GM19395 (cell line): ENCODE measurements around the gene TMEM267.
"Not testable (repeated sequence)": the region's sequence is repeated elsewhere in the genome, so short reads cannot be mapped to it uniquely, and the experiment has no call there.

Source experiments
- ATAC-seq: cut with Tn5 transposase; IDR thresholded peaks from one replicate; pipeline ENCODE4 v1.9.1; 2021; ENCODE audit warnings: mild to moderate bottlenecking, moderate library complexity; ENCODE audit not compliant: unreplicated experiment

TMEM267 gene

DNA sequence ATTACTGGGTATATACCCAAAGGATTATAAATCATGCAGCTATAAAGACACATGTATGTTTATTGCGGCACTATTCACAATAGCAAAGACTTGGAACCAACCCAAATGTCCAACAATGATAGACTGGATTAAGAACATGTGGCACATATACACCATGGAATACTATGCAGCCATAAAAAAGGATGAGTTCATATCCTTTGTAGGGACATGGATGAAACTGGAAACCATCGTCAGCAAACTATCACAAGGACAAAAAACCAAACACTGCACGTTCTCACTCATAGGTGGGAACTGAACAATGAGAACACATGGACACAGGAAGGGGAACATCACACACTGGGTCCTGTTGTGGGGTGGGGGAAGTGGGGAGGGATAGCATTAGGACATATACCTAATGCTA is 18.2 kb downstream of the TMEM267 start:
- ATAC-seq: not testable (repeated sequence)

DNA sequence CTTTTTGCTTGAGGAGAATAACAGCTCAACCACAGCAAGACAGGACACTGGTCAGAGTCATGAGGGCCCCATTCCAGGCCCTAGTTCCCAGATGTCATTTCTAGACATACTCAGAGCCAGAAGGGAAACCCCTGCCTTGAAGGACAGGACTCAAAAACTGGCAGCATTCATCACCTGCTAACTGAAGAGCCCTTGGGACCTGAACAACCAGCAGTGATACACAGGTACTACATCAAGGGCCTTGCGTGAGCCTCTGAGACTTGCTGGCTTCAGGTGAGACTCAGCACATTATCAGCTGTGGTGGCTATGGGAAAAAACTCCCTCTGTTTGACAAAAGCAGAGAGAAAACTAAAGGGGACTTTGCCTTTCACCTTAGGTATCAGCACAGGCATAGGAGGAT is 22.6 kb downstream of the TMEM267 start:
- ATAC-seq: no peak

DNA sequence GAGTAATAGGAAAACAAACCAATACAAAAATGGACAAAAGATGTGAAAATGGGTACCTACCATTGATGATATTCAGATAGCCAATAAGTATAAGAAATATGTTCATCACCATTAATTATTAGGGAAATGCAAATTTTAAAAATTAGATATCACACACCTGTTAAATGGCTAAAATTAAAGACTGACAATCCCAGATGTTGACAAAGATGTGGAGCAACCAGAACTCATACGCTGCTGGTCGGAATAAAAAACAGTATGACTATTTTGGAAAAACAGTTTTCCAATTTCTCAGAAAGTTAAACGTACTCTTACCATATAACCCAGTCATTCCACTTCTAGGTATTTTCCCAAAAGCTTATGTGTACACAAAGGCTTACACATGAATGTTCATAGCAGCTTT is 27.1 kb downstream of the TMEM267 start:
- no peak for ATAC-seq

DNA sequence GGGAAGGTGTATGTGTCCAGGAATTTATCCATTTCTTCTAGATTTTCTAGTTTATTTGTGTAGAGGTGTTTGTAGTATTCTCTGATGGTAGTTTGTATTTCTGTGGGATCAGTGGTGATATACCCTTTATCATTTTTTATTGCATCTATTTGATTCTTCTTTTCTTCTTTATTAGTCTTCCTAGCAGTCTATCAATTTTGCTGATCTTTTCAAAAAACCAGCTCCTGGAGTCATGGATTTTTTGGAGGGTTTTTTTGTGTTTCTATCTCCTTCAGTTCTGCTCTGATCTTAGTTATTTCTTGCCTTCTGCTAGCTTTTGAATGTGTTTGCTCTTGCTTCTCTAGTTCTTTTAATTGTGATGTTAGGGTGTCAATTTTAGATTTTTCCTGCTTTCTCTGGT is 42.1 kb downstream of the TMEM267 start:
- not testable (repeated sequence) for ATAC-seq

DNA sequence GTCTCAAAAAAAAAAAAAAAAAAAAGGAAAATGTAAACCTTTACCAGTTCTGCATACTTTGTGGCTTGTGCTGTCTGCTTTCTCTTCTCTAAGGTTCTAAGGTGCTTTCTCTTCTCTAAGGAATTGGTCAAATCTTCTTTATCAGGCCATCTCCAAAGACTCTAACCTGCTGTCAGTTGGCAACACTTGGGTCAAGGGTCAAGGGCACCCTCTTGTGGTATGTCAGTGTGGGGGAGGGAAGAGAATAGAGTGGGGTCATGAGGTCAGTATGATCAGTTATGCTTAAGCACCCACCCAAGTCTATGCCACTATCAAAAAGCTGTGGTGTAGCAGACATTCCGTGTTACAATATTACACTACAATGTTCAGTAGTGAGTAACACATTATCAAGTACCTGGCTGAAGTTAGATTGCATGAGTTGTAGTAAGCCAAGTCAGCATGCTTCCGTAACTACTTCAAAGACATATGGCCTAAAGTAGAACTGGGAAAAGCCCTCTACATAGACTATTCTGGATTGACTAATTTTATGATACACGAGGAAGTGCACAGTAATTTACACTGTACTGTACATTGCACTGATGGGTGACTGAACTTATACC is 46.5 kb downstream of the TMEM267 start:
- no peak for ATAC-seq

DNA sequence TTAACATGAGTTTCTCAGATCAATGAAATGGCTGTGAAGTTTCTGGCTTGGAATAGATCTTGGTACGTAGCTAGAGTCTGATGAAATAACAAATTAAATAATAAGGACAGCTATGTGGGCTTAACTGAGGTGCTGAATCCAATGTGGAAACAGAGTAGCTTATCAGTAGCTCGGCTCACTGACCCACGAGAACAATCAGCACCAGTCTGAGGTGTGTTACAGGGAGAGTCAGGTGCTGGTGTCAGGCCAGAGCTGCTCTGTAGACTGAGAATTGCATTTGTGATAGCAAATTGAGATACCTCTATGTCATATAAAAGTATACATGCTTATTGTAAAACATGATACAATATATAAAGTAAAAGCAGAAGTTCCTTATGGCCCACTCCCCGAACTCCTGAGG is 50.3 kb downstream of the TMEM267 start:
- ATAC-seq: no peak

DNA sequence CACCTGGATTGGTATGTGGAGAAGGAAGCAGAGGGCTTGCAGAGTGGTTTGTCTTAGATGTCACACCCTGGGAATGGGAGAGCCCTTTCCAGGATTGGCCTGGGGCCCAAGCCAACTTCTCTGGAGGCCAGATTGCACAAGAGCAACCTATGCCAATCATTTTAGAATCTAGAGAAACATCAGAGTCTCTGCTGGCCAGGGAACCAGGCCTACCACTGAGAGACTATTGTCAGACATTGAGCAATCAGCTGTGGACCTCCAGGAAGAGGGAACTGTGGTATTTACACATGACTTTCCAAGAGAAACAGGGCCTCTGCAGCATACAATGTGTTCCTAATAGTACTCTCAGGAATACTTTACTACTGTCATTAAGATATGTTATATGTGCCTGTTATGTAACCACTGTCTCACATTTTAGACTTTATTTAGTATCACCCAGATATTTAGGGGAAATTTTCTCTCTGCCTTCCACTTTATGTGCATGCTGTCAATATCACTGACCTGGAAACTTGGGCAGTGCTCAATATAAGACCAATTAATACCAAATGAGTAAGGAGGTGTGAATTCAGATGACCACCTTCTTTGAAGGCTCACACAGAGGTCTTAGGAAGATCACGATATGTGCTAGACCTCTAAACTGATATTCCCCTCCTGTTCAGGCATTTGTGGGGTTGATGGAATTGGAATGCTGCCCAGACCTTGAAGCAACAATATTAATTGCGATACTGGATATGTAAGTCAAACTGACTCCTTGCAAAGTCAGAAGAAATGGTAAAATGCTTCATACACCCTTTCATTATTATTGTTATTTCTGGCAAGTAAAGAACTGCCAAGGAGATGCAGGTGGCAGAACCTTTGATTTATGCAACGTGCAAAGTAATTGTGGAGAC is 50.9 kb downstream of the TMEM267 start:
- ATAC-seq: no peak

DNA sequence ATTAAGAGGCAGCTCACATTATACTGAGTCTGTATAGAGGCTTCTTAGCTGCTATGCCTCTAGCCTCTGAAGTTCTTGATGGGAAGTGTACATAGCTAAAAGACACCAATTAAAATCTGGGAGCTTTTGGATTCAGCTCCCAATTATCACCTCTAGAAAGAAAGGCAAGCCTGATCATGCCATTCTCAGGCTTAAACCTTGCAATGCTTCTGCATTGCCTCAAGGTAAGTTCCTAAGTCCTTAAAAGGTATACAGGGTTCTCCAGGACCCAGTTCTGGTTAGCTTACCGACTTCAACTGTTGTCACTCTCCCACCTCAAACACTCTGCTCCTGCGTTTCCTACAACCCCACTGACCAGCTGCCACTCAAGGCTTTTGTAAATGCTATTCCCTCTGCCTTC is 54.0 kb downstream of the TMEM267 start:
- ATAC-seq: no peak

DNA sequence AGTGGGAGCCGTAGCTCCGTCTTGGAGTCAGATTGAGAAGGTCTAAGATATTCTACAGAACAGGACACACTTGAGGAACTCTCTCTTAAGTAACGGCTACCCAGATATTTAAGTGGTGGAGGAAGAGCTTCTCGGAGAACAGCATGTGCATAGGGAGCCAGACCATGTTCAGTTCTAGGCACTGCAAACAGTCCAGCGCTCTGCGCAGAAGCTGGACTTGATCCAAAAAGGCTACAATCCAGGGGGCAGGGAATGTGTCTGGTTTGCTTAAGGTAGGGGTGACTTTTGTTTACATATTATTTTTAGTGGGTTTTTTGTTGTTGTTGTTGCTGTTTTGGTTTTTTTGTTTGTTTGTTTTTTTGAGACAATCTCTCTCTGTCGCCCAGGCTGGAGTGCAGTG is 54.6 kb downstream of the TMEM267 start:
- ATAC-seq: no peak

DNA sequence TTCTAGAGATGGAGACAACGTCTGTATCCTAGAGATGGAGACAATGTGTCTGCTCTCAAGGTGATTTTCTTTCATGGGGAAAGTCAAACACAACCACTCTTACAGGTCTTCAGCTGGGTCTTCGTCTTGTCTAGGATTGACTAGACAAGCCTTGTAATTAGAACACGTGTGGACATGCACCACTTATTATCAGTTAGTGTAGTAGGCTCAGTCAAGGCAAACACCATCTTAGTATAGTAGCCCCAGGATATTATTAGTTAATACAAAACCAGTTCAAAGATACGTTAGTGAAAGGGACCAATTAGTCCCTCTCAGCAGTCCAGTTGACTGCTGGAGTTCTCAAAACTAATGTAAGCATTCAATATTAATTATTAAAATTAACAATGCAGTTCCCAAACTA is 56.4 kb downstream of the TMEM267 start:
- ATAC-seq: no peak

DNA sequence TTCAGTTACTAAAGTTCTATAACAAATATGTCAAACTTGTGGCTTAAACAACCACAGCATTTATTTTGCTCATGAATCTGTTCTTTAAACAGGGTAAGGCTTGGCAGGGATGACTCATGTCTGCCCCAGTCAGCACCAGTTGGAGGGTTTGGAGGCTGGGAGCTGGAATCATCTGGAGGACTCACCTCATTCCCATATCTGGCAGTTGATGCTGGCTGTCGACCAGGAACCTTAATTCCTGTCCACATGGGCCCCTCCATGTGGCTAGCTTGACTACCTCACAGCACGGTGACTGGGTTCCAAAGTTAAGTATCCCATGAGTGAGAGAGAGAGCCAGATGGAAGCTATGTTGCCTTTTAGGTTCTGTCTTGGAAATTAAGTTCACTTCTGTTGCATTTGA is 57.7 kb downstream of the TMEM267 start:
- ATAC-seq: no peak

DNA sequence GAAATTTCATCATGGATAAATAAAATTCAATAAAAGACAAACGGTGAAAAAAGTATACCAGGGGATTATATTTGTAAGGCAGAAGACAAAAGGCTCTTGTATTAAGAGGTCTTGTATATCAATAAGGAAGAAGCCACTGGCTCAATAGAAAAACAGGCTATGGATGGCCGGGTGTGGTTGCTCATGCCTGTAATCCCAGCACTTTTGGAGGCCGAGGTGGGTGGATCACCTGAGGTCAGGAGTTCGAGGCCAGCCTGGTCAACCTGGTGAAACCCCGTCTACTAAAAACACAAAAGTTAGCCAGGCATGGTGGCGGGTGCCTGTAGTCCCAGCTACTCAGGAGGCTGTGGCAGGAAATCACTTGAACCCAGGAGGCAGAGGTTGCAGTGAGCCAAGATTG is 60.6 kb downstream of the TMEM267 start:
- ATAC-seq: not testable (repeated sequence)

DNA sequence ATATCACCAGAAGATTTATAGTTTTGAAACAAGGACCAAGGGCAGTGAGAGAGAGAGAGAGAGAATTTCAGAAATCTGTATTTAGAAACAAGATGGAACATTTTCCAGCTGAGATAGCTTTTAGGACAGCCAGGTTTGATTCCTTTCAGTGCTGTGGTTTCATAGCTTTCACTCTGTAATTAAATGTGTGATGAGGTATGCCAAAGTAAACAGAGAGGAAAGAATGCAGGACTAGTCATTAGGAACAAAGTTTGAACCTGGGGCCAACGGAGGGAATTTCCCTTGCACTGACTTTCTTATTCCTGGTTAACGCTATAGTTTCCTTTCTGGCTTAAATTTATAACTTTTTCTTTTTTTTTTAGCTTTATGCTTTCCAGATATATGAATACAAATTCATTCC is 61.5 kb downstream of the TMEM267 start:
- no peak for ATAC-seq

DNA sequence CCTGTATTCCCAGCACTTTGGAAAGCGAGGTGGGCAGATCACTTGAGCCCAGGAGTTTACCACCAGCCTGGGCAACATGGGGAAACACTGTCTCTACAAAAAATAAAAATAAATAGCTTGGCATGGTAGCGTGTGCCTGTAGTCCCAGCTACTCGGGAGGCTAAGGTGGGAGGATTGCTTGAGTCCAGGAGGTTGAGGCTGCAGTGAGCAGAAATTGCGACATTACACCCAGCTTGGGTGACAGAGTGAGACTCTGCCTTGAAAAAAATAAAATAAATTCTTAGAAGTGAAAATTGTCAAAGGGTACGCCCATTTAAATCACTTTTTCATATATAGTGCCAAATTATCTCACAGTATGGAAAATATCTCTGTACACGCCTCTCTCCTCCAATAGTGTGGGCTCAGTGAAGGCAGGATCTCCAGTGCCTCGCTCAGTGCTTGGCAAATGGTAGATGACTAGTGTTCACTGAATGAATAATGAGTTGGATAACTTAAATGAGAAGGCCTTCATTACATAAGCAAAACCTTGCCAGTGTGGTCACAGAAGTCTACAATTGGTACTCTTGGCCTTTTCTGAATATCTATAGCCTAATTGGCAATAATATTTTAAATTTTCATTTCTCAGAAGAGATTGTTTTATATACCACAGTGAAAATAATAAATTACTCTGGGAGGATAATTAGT is 62.1 kb downstream of the TMEM267 start:
- no peak for ATAC-seq

DNA sequence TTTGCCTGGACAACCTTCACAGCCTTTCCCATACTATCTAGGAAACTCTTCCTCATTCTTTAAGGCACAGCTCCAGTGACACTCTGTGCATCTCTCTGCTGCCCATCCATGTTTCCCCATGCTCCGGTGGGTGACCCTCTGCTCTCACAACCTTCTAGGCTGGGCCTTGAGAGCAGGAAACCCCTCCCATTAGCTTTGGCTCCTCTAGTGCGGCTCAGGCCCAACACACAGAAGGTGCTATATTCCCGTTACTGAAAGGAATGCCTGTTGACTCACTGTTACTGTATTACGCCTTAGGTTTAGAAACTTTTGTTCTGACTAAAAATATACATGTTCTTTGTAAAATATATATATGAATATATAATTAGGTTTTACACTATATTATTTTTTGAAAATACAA is 63.4 kb downstream of the TMEM267 start:
- ATAC-seq: no peak

DNA sequence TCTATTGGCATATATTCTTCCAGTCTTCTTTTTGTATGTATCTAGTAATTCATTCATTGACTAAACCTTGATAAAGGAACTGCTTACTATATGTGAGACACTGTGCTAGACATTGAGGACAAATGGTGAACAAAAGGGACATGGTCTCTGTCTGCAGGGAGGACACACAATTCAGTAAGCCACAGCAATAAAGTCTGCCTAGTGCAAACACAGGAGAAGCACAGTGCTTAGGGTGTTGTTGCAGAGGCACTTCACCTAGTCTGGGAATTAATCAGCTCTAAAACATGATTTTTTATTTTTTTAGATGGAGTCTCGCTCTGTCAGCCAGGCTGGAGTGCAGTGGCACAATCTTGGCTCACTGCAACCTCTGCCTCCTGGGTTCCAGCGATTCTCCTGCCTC is 65.1 kb downstream of the TMEM267 start:
- ATAC-seq: no peak

DNA sequence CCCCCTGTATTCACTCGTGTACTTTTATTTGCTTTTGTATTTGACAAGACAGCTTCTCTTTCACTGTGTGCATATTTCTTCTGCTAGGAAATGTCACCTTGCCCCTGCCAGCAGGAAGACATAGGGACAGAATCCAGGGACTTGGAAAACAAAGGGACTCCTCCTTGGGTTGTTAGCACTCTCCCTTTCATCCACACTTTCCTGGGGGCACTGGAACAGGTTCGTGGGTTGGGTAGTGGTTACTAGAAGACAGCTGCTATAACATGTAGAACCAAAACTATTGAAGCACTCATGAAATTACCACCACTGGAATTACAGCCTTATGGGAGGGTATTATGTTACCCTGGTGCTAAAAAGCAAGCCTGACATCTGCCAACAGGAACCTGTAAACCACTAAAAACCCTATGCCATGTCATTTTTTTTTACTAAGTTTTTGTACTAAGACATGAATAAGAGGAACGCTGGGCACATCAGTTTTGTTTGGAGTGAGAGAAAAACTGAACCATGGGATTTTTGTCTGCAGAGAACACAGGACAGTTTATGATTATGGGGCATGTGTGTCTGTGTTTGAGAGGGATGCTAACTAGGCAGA is 66.8 kb downstream of the TMEM267 start:
- no peak for ATAC-seq

DNA sequence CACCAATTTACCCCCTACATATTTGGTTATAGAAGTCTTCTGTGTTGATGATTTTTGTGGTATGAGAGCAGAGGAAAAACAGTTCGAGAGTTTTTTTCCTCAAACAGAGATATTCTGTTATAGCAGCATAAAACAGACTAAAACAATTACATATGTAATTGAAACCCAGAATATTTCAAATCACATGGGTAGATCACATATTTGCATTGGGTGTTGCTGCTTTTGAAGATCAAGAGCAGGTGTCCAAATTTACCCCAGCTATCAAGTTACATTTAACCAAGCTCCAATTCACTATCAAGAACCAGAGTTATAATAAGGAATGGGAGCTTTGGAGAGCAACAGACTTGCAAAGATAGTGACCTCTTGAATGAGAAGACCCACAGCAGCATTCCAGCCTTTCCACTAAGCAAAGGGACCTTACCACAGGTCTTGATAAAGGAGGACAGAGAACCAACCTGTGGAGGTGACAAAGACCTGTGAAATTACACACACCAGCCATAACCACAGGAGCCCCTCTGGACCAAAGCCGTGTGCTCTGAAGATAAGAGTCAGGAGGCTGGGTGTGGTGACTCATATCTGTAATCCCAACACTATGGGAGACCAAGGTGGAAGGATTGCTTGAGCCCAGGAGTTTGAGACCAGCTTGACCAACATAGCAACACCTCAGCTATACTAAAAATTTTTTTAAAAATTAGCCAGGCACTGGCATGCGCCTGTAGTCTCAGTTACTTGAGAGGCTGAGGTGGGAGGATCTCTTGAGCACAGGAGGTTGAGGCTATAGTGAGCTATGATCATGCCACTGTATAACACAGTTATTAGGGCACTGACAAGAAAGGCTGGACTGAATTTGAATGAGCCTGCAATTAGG is 67.5 kb downstream of the TMEM267 start:
- no peak for ATAC-seq

DNA sequence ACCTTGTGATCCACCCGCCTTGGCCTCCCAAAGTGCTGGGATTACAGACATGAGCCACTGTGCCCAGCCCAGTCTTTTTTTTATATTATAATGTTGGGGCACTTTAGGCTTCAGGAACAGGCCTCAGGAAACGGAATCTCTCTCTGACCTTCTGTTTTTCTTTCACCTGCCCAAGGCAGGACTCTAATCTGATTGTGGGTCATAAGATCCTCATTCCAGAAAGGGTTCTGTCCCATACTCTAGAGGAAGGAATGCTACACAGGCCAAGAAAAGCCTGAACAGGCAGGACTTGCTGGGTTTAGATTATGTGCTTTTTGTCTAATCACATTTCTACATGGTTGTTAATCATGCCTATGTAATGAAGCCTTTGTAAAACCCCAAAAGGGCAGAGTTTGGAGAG is 69.7 kb downstream of the TMEM267 start:
- no peak for ATAC-seq

DNA sequence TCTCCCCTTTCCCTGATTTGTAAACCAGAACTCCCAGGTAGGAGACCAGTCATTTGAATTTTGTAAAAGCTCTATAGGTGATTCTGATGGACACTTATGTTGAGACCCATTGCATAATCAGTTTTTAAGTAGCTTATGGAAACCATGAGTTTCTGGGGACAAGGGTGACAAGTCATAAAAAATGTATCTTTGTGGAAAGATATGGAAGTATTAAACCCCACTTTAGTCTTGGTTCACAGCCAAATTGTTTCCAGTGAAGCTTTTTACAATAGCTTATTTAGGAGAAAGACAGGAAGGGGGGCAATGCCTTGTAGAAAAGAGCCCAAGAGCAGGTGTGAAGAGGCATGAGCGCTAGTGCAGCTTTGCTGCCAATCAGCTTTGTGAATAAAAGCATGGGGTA is 71.0 kb downstream of the TMEM267 start:
- no peak for ATAC-seq

DNA sequence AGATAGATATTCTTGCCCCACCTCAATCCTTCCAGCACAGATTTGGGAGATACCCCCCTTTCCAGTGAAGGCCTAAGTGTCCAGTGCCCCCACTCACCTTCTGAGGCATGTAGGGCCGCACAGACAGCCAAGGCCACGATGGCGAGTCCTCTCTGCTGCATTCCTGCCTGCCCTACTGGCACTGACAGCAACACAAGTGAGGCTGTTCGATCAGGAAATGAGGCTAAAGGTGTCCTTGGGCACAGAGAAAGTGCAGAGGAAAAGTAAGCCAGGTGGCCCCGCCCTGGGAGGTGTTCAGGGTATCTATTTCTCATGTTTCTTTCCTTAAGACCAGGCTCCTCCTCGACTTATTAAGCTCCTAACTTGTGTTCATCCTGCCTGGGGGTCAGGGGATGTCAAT is 71.5 kb downstream of the TMEM267 start, which contains the start of gene CCL28:
TSS of gene CCL28 (minus strand) at position 236 of the 400 bp plus-strand sequence. CDS start at position 161, 75 bp downstream.
- ATAC-seq: no peak
